RWPE1 (cell line): ENCODE data around the gene SNAPC4.
"Not testable (repeated sequence)": the region's sequence is repeated elsewhere in the genome, so short reads cannot be mapped to it uniquely, and the experiment has no call there.

Experiments
- CTCF ChIA-PET: fragments of 350-600 bp; sonication (Branson Sonifier 250); formaldehyde crosslinking; extraction: SDS; loops from one replicate; lab custom pipeline; 2021; lab: Yijun Ruan, JAX
- POLR2A ChIA-PET: fragments of 400-600 bp; formaldehyde crosslinking; extraction: SDS; loops from one replicate; lab custom pipeline; 2020; ENCODE audit warnings: antibody characterized with exemption; ENCODE audit not compliant: low non-redundant PET; lab: Yijun Ruan, JAX
- DNase-seq: peaks from one replicate; pipeline ENCODE4 v3.0.0; 2012; ENCODE audit warnings: low spot score
- H3K27ac ChIP-seq: fragments of 450-650 bp; 2 replicates; pipeline ENCODE4 v1.5.1; 2017
- CTCF ChIP-seq: fragments of 450-650 bp; conservative IDR thresholded peaks from 2 replicates; pipeline ENCODE4 v1.5.1; 2017; ENCODE audit warnings: low read depth, mild to moderate bottlenecking

The SNAPC4 gene

DNA sequence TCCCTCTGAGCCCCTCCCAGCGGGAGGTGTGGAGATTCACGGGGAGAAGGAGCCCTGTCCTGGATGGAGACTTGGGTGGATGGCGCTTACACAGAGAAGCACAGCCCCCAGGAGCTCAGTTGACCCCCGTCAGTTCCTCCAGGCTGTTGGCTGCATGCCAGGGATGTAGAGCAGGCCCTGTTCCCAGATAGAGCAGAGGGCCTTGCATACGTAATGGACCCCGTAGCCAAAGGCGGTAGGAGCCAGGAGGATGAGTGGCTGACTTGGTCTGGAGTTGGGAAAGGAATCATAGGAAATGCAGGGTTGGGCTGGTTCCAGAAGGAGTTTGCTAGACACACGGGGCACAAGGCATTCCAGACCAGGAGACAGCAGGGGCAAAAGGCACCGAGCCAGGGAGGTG lies 13.0 kb upstream of the SNAPC4 start:
- ChIA-PET CTCF (interaction anchor here (0.5 to 0.7 kb wide), 2 partner anchors 72 to 116 kb away, joined by 3 read pairs; no protein-coding TSS in a partner anchor), POLR2A (interaction anchor here (0.5 to 1.0 kb wide), 2 partner anchors 54 to 68 kb away, joined by 3 to 4 read pairs; no protein-coding TSS in a partner anchor)
- no peak for TF ChIP-seq CTCF
- H3K27ac ChIP-seq, result 0 out of 2 replicates have a peak overlapping the region, but pooled peaks have one; percentile 8
- no peak for DNase-seq

- no peak for TF ChIP-seq CTCF
- POLR2A ChIA-PET, result interaction anchor here (0.6 kb wide), 1 partner anchor 280 kb away, joined by 3 read pairs; no protein-coding TSS in a partner anchor
- DNase-seq, result peak; percentile 38
- peak overlapping the region; percentile 78 for H3K27ac ChIP-seq
- CTCF ChIA-PET, result interaction anchor here (1.0 kb wide), 1 partner anchor 72 kb away, joined by 3 read pairs; no protein-coding TSS in a partner anchor
Observed at GRCh38 chr9:136411378-136411777, 11.4 kb upstream of the SNAPC4 start.

DNA sequence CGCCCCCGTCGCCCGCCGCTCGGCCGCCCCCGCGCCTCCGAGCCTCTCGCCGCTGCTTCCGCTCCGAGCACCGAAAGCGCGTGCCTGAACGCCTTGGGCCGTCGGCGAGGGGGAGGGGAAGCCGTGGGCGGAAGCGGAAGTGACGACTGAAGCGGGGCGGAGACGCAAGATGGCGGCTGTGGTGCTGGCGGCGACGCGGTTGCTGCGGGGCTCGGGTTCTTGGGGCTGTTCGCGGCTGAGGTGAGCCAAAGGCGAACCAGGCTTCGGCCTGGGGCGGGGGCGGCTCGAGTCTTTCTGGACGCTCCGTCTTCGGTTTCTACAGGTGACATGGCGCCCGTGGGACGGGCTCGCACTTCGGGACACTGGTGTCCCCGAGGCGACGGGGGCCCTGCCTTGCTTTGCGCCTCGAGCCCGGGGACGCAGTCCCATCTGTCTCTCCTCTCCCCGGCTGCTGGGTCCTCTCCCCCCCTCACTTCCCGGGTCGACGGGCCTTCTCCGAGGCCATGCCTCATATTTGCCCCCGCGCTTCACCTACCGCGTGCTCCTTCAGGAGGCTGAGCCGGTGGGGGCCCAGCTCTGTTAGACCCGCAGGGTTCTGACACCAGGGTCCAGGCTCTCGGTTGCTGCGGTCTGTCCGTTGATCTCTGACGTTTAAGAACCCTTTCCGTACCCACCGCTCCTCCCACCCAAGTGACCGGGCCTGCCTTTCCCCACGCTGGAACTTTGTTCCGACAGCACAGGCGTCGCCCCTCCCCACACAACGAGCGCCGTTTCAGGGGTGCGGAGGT lies 10.7 kb upstream of the SNAPC4 start, which contains the start of the genes ENTR1 and PMPCA:
Gene ENTR1, minus strand, starts transcription at position 115 of the 788 bp plus-strand sequence. CDS start 217 bp downstream, outside the sequence.
Gene PMPCA, plus strand, starts transcription at position 159 of the 788 bp plus-strand sequence. Its CDS starts 11 bp downstream, at position 170.
- POLR2A ChIA-PET, result interaction anchor here (1.3 kb wide), 1 partner anchor 9 kb away, joined by 4 read pairs; no protein-coding TSS in a partner anchor
- peak; percentile 99 for DNase-seq
- CTCF ChIA-PET, result interaction anchor here (1.0 to 2.2 kb wide), 3 partner anchors 11 to 71 kb away, joined by 3 to 18 read pairs (median 3); partner anchors contain the start of gene SNAPC4
- TF ChIP-seq CTCF, result no peak
- peak within 1 kb of the TSS; percentile 78 for H3K27ac ChIP-seq

DNA sequence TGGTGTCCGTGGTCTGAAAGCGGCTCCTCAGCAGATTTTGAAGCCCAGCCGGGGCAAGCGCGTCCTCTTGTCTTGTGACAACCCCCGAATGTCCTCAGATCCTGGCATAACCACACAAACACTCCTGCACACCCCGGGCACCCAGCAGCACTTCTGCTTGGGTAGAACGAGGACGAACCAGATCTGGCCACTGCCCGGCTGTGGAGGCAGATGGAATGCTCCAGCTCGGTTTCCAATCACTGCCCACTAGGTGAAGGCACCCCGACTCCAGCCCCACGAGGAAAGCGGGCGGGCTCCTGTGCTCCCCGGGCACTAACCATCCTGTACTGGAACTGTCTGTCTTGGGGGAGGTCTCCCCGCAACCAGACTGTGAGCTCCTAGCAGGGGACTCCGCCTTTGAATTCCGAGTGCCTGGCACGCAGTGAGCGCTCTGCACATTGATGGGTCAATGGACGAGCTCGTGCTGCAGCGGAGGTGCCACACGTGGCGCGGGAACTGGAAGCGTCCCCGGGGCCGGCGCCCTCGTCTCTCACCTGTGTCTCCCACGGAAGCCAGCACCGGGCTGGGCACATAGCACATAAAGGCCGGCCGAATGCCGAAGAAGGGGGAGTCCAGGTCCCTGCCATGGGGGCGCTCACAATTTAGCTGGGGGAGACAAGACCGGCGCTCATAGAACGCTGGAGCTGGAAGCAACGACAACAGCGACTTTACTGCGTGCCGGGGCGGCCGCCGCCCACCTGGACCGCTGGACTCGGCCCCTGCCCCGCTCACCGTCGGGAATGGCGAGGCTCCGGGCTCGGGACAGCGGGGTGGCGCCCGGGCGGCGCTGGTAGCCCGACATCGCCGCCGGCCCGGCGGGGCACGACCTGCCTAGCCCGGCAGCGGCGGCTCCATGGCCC lies 9.8 kb upstream of the SNAPC4 start:
- peak overlapping the region; percentile 78 for H3K27ac ChIP-seq
- ChIA-PET POLR2A (interaction anchor here (0.8 to 1.3 kb wide), 2 partner anchors 9 to 17 kb away, joined by 3 to 4 read pairs; no protein-coding TSS in a partner anchor), CTCF (interaction anchor here (0.7 to 2.2 kb wide), 8 partner anchors 10 to 619 kb away, joined by 3 to 18 read pairs (median 3); partner anchors contain the start of gene SNAPC4)
- peak; percentile 72 for DNase-seq
- TF ChIP-seq CTCF, result no peak

GRCh38 chr9:136407911-136408310 lies 7.9 kb upstream of the SNAPC4 start:
- CTCF ChIA-PET, result no interaction called here
- POLR2A ChIA-PET, result no interaction called here
- no peak for DNase-seq
- TF ChIP-seq CTCF, result no peak
- H3K27ac ChIP-seq, result peak overlapping the region; percentile 78

DNA sequence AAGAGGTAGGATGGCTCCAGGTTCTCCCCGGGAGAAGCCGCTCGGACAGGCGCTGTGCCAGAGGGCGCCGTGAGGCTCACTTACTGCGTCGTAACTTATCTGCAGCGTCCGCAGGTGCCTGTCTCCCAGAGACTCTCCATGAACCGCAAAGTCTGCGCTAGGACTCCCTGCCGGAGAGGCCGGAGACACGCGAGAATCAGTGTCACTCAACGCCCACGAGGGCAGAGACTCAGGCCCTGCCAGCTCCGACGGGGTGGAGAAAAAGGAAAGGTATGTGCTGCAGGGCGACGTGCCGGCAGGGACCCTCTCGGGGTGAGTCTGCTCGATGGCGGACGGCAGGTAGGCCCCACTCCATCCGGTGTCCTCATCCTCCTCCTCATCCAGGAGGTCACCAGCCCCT lies 7.1 kb upstream of the SNAPC4 start:
- POLR2A ChIA-PET, CTCF ChIA-PET, DNase-seq: not testable (repeated sequence)
- peak overlapping the region; percentile 78 for H3K27ac ChIP-seq

GRCh38 chr9:136405904-136406303 lies 5.9 kb upstream of the SNAPC4 start:
- peak overlapping the region; percentile 78 for H3K27ac ChIP-seq
- POLR2A ChIA-PET, CTCF ChIA-PET, DNase-seq: not testable (repeated sequence)
